Activated CD4-positive, alpha-beta T cell treated with anti-CD3 and anti-CD28 coated beads, Interleukin-2, amount 50 U/mL, for 1 hour (primary cell): Measurements from ENCODE around the gene UGP2.
"Not testable (repeated sequence)": the region's sequence is repeated elsewhere in the genome, so short reads cannot be mapped to it uniquely, and the experiment has no call there.

ENCODE experiments used
- DNase-seq: peaks from one replicate; pipeline ENCODE4 v3.0.0-alpha.2; 2020

UGP2 gene

DNA sequence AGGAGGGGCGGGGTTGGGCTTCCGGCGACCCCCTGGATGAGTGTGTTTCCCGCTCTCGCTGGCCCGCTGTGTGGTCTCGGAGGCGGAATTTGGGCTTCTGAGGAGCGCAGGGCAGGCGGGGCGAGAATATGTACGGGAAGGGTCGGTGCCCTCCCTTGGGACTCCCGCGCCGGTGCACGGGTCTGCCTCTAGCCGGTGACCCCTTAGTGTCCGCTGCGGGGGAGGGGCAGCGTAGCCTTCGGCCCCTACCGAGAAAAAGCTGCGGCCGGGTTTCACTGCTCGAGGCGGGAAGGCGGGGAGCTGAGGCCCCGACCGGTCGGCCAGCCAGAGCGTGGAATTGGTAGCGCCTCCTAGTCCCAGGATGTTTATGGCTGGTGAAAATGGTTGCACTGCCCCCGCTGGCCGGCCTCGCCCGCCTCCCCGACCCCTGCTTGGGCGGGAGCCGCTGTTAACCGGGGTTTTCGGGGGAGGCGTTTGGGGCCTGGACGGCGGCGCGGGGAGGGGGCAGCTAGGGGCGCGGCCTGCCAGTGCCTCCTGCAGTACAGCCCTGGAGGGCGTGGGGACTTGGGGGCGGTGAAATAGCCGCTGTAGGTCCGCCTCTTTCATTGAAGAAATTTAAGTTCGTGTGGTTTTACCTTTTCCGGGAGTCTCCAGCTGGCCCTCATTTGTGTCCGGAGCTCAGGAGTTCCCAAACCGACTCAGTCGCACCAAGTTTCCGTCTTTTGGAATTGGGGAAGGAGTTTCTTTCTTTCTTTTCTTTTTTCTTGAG is at the start of gene UGP2:
Gene UGP2 (plus strand): TSS at position 643 of the 769 bp plus-strand sequence. CDS start 290 bp downstream, outside the sequence.
- peak; percentile 79 for DNase-seq

DNA sequence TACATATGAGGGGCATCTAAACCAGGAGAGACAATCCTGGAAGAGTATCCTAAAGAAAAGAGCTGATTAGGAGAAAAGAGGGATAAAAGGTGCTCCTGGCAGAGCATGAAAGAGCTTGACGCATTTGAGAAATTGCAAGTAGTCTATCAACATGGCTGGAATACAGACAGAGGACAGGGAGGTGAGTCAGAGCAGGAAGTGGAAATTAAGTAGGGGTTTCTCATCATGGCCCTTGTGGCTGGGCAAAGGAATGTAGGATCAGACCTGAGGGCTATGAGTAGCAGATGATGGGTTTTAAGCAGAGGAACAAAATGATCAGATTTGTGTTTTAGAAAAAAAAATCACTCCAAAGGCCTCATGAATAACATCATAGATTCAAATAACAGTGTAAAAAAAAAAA is 49.2 kb upstream of the UGP2 start:
- no peak for DNase-seq

DNA sequence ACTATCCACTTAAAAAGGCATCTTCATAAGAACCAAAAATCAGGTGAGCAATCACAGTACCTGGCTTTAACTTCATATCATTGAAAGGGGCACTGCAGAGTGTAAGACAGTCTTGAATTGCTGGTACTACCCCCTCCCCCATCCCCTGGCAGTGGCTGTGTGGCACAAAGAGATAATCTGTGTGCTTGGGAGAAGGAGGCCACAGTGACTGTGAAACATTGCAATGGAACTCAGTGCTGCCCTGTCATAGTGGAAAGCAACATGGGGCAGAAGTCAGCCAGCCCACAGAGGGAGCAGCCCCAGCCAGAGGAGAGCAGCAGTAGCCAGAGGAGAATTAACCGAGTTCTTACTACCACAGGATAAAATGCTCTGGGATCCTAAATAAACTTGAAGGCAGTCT is 45.3 kb upstream of the UGP2 start:
- DNase-seq: no peak

DNA sequence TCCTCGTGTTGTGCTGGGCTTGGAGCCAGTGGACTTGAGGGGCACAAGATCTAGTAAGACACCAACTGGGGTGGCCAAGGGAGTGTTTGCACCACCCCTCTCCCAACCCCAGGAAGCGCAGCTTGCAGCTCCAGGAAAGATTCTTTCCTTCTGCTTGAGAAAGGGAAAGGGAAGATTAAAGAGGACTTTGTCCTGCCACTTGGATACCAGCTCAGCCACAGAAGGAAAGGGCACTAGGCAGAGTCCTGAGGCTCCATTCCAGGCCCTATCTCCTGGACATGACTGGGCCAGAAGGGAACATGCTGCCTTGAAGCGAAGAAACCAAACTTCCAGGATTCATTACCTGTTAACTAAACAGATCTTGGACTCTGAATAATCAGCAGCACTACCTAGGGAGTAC is 44.9 kb upstream of the UGP2 start:
- DNase-seq: no peak

DNA sequence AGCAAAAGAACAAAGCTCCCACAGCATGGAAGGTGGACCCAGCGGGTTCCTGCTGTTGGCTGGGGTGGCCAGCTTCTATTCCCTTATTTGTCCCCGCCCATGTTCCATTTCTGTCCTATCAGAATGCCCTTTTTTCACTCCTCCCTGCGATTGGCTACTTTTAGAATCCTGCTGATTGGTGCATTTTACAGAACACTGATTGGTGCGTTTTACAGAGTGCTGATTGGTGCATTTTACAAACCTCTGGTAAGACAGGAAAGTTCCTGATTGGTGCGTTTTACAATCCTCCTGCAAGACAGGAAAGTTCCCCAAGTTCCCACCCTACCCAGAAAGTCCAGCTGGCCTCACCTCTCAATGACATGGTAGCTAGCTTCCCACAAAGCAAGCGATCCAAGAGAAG is 40.2 kb upstream of the UGP2 start:
- DNase-seq: no peak

DNA sequence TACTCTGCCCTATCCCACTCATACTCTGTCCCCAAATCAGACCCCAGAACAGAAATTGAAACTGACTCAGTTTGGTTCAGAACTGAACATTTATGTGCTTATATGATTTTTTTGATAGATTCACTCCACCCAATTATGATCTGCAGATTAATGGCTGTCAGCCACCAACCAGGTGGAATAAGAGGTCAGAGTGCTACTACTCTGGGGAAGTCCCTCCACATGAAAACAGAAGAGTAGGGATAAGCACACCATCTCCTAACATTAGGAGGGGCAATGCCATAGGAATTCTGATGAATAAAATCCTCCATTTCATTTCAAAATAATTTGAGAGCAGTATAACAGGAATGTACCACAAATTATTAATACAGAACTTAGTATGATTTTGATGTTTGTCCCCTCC is 36.3 kb upstream of the UGP2 start:
- no peak for DNase-seq

DNA sequence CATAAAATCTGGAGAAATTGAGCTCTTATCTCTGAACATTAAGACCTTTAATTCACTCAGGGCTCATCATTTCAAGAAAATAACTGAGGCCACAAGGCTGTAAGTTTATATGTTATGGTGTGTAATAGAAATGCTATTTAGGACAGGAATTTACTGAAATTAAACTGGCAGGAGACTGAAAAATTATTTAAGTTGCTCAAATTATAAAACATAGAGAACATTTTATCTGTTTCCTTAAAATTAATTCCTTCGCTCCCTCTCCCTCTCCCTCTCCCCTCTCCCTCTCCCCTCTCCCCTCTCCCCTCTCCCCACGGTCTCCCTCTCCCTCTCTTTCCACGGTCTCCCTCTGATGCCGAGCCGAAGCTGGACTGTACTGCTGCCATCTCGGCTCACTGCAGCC is 33.7 kb upstream of the UGP2 start:
- DNase-seq: not testable (repeated sequence)

DNA sequence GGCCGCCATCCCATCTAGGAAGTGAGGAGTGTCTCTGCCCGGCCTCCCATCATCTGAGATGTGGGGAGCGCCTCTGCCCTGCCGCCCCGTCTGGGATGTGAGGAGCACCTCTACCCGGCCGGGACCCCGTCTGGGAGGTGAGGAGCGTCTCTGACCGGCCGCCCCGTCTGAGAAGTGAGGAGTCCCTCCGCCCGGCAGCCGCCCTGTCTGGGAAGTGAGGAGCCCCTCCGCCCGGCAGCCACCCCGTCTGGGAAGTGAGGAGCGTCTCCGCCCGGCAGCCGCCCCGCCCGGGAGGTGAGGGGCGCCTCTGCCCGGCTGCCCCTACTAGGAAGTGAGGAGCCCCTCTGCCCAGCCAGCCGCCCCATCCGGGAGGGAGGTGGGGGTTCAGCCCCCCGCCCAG is 32.8 kb upstream of the UGP2 start:
- not testable (repeated sequence) for DNase-seq

DNA sequence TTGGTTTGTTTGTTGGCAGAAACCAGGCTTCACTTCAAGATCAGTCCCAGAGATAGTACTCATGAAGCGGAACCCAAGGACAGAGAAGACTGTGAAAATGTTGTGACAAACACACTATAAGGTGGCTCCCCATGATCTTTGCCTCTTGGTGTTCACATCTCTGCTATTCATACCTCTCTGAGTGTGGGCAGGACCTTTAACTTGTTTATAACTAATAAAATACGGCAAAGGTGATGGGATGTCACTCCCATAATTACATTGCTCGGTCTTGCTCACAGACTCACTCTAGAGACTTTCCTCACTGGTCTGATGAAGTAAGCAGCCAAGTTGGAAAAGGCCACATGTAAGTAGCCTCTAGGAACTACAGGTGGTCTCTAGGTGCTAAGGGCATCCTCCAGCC is 30.6 kb upstream of the UGP2 start:
- no peak for DNase-seq

DNA sequence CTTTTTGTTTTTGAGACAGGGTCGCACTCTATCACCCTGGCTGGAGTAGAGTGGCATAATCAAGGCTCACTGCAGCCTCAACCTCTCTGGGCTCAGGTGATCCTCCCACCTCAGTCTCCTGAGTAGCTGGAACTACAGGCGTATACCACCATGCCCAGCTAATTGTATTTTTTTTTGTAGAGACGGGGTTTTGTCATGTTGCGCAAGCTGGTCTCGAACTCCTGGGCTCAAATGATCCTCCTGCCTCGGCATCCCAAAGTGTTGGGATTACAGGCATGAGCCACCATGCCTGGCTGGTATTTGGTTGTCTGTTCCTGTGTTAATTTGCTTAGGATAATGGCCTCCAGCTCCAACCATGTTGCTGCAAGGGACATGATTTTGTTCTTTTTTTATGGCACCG is 29.8 kb upstream of the UGP2 start:
- DNase-seq: not testable (repeated sequence)

DNA sequence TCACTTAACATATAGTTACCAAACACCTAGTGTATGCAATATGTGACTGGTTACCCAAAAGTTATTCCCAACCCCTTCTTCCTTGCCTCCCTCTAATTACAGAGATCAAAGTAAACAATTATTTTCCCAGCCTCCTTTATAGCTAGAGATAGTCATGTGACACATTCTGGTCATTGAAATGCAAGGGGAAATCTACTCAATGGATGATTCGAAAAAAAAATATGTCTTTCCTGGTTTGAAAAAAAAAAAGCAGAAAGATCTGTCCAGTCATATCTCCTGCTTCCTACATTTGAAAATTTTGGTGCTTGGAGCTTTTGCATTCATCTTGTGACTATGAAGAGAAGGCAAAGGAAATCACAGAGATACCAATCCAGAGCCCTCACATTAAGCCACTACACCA is 27.6 kb upstream of the UGP2 start:
- DNase-seq: no peak

DNA sequence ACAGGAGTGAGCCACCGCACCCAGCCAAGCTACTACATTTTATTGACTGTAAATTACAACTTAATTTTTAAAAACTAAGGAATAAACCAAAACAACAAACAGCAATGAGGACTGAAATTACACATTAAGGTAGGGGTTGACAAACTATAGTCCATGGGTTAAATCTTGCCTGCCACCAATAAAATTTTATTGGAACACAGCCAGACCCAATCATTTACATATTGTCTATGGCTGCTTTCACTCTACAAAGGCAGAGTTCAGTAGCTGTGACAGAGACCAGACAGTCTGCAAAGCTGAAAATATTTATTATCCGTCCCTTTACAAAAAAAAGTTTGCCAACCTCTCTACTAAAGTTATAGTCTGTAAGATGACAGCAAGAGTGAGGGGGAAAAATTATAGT is 24.3 kb upstream of the UGP2 start:
- DNase-seq: no peak

DNA sequence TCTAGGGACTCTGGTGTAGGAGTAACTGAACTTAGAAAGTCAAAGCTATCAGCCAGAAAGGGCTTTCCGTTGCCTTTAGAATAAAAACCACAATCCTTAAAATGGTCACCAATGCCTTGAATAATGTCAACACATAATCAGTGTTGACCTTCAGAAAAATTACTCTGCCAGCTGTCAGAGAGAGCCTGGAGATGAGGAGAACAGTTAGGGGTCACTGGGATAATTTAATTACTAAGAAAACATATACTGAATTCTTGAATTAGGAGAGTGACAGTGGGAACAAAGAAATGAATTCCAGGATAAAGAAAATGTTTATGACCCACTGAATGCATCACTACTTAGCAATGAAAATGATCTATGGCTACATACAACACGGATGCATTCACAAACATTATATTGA is 23.4 kb upstream of the UGP2 start:
- no peak for DNase-seq

DNA sequence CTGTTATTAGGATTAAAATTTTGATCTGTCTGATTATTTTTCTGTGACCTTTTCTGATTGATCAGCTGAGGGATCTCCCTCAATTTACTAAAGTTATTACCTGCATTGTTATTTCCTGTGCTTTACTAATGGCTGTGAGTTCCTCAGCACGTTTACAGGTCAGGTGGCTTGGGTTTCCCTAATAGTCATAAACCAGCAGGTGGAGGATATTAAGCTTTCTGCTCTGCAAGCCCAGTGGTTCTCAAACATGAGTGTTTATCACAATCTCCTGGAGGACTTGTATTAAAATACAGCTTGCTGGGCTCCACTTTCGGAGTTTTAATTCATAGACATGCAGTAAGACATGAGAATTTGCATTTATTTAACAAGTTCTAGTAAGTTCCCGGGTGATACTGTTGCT is 22.4 kb upstream of the UGP2 start:
- DNase-seq: no peak

DNA sequence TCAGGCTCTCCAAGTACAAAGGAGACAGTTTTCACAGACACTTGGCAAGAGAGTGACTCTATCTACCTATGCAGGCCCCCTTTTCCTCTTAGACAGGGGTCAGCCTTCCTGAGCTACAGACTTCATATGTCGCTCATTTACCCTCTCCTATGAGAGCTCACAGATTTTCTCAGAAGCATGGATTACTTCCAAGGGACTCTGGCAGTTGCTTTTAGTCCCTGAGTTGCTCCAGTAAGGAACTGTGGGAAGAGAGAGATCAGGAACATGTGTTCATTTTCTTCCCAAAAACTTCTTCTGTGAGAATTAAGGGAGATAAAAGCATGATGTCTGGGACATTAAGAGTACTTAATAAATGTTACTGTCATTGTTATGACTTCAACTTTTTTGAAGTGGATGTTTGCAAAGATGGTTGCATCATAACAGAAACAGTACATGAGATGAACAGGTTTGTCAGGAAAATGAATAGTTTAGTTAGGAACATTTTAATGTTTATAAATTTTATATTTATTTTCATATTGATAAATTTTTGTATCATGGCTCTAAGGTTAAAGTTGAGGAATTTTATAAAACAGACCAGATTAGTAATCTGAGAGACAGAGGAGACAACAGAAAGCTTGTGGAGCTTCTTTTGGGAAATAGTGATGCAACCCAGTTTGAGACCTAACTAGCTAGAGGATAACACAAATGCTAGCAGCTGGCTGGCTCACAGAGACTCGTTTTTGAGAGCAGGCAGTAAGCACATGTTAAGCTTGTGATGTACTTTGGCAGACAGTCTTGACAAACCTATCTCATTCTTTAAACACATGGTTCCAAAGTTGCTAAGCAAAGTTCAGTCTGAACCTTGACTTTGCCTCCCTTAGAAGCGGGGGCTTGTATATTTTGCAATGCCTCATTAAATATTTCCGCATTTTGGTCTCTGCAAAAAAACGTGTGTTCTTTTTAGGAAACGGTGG is 21.7 kb upstream of the UGP2 start:
- no peak for DNase-seq

DNA sequence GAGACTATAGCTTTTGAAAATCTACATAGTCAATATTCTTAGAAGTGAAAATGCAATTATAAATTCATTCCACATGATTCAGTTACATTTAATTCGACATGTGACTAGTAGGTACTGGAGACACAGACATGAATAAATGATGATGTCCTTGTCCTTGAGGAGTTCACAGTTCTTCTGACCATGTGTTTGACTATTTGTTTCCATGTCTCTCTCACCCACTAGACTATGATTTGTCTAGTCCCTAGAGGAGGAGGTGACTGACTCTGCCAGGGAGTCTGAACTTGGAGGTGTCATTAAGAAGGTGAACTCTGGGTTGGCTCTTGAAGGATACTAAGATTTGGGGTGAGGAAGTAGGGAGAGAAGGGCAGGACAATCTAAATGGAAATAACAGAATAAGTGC is 20.7 kb upstream of the UGP2 start:
- DNase-seq: no peak

DNA sequence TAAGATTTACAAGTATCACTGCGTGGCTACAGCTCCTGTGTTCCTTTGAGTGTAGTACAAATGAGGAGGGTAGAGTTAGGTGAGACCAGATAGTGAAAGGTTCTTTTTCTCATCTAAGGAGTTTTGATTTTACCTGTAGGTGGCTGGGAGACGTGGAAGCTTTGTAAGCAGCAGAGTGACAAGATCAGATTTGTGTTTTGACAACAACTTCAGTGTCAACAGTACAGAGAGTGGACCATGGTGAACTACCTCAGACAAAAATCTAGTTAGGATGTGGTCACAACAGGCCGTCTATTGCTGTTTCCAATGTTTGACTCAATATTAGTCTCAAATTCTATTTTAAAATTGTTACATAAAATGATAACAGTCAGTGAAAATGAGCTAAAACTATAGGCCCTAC is 20.3 kb upstream of the UGP2 start:
- DNase-seq: no peak

DNA sequence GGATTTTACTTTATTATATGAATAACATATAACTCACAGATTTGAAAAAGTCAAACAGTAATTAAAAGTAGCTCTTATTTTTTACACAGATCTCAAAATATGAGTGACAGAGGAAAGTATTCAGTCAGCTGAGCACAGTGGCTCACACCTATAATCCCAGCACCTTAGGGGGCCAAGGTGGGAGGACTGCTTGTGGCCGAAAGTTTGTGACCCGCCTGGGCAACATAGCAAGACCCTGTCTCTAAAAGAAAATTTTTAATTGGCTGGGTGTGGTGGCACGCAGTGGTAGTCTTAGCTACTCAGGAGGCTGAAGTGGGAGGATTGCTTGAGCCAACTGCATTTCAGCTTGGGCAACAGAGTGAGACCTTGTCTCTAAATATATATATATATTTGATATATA is 19.2 kb upstream of the UGP2 start:
- no peak for DNase-seq

DNA sequence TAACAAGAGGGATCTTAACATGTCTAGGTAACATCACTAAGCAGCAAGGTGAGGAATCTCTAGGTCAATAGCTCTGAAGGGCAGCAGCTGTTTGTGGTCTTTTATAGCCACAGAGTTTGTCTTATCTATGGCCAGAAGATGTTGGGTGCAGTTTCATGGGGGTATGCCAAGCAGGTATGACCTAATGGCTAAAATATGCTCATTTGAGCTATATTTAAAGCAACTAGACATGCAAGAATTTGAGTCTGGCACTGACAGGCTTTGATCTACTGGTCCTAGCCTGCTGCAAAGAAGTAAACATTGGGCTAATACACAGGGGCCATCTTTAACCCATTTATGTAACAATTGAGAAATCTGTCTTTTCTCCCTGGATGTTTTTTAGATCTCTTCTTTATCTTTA is 13.9 kb upstream of the UGP2 start:
- DNase-seq: no peak

DNA sequence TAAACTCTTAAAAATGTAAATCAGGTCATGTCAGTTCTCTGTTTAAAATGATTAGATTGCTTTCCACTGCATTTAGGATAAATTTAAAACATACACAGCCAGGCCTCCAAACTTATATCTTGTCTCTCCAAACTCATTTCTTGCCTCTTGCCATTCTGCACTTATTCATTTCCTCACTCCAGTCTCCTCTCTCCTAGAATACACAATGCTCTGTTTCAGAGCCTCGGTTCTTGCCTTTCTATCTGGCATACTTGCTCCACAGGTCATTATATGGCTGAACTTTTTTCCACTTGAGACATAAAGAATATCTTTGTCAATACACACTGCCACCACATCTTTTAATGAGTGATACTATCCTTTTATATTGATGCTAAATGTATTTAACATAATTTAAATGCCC is 10.5 kb upstream of the UGP2 start:
- no peak for DNase-seq

DNA sequence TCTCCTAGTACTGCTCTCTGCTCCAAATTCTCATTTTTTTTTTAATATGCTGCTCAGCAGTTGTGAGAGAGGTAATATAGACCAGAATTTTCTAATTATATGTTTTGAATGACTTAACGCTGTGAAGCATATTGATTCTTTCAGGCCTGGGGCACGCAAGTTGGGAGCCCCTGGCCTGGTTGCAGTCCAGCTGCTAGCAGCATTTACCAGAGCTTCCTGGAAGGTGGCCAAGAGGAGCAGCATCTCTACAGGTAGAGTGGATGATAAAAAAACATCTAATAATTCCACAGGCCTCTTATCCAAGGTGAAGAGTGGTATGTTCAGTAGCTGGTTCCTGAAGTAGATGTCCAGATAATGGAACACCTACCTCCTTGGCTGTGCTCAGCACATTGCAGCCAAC is 7.3 kb upstream of the UGP2 start:
- DNase-seq: no peak

DNA sequence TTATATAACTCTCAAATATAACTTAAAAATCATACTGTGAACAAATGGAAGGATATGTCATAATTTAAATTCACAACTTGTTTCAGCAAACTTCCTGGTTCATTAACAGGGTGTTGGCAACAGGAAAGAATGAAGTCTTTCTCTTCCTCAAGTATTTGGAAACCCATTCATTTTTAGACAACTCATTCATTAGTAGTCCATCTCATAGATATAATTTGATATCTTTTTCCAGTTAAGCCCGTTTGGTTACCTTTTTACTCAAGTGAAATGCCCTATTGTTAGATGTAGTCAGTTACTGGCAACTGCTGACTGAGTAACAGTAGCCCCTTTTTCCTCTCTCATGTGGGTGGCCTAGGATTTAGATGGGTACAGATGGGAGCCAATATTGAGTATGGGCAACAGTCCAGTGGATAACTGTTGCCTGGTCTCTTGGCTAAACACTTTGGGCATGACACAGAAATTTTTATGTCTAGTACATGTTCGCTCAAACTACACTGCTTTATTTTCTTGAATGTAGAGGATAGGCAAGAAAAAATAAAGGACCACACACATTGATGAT is 4.6 kb upstream of the UGP2 start:
- DNase-seq: no peak

DNA sequence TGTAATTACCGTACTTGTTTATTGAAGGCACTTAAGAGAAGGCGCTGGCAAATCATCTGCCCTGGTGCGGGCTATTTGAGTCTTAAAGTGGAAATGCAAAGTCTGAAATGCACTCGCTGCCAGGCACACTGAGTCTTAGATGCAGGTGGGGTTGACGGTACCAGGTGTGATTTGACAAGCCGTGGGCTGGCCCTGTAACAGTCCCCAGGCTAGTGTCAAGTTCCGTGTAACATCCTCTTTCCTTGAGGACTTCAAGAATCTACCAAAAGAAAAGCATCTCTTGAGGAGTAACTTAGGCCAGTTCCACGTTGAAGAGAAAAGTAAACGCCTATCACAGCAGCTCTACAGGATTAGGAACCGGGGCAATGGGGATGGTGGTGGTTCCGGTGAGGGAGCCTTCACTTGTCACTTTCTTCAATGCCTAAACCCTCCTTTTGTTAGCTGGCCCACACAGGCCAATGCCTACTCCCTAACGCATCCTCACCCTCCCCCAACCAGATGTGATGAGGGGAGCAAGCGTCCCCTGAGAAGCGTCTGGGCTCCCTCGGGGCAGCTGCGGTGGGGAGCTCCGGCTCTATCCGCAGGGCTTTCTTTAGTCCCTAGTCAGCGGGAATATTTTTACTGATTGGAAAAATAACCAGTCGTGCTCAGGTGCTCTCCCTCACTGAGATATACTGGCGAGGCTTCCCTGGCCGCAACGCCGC is 1.5 kb upstream of the UGP2 start:
- no peak for DNase-seq
